GM12878 (cell line): Measurements from ENCODE around the gene HOXB3. TPM values are rescaled to one million over a fixed set of nuclear protein-coding genes. Genes with fewer than 3 reads are reported as not detected.

Source experiments
- ATAC-seq: fragments of 200-7000 bp; cut with Tn5 transposase; 3 replicates; pipeline ENCODE4 v1.9.1; 2020; ENCODE audit warnings: mild to moderate bottlenecking, moderate library complexity
- BruUV-seq: library from RNA; stranded (reverse); fragments of 400-500 nt; replicated peaks from 2 replicates; lab custom pipeline; 2021; lab: Mats Ljungman, UMichigan
- CTCF ChIA-PET: fragments of 300-600 bp; sonication (Branson Sonifier 250); formaldehyde crosslinking; extraction: SDS; loops from one replicate; lab custom pipeline; 2021; ENCODE audit warnings: inconsistent platforms; lab: Yijun Ruan, JAX
- POLR2A ChIA-PET: fragments of 350-600 bp; formaldehyde crosslinking; extraction: SDS; loops from one replicate; lab custom pipeline; 2021; ENCODE audit warnings: inconsistent platforms; lab: Charles Lee
- RAD21 ChIA-PET: fragments of 300-600 bp; sonication (Branson Sonifier 250); formaldehyde crosslinking; loops from one replicate; lab custom pipeline; 2023; ENCODE audit warnings: antibody characterized with exemption; ENCODE audit not compliant: unreplicated experiment; lab: Charles Lee
- SMC1A ChIA-PET: fragments of 300-600 bp; sonication (Branson Sonifier 250); formaldehyde crosslinking; loops from one replicate; lab custom pipeline; 2023; ENCODE audit not compliant: unreplicated experiment, uncharacterized antibody; lab: Charles Lee
- DNase-seq: peaks from one replicate; pipeline ENCODE4 v3.0.0-alpha.2; 2011; ENCODE audit warnings: low read depth, low spot score
- FAIRE-seq: peaks from 3 replicates; lab custom pipeline; 2011; peaks lifted over from hg19 to GRCh38; lab: Jason Lieb, UNC
- H2AFZ ChIP-seq: 2 replicates; pipeline ENCODE4 v1.6.0; 2011; ENCODE audit warnings: low read depth, low read length, control low read depth; ENCODE audit not compliant: control insufficient read depth
- H3K27ac ChIP-seq: 2 replicates; pipeline ENCODE4 v1.5.1; 2011; ENCODE audit warnings: control low read depth; ENCODE audit not compliant: control insufficient read depth, insufficient read depth
- H3K27me3 ChIP-seq, 2 experiments: replicated peaks in 1 of 2; 2 replicates each; pipeline versions ENCODE4 v1.6.0 to v1.6.1; 2011; ENCODE audit warnings: low read length in 1 of 2; ENCODE audit not compliant: control insufficient read depth in 2 of 2, insufficient read depth in 2 of 2
- H3K36me3 ChIP-seq, 2 experiments: 2 replicates each; pipeline ENCODE4 v1.5.1; 2011; ENCODE audit warnings: low read length in 1 of 2; ENCODE audit not compliant: control insufficient read depth in 2 of 2, insufficient read depth in 2 of 2
- H3K4me1 ChIP-seq: 2 replicates; pipeline ENCODE4 v1.6.1; 2011; ENCODE audit warnings: mild to moderate bottlenecking, low read length, moderate library complexity, mixed read lengths; ENCODE audit not compliant: control insufficient read depth, insufficient read depth
- H3K4me2 ChIP-seq: 2 replicates; pipeline ENCODE4 v1.6.0; 2011; ENCODE audit warnings: control low read depth; ENCODE audit not compliant: control insufficient read depth, insufficient read depth
- H3K4me3 ChIP-seq: fragments of 200-600 bp; sonication (generic); 2 replicates; pipeline ENCODE4 v1.5.1; 2016
- H3K79me2 ChIP-seq: 2 replicates; pipeline ENCODE4 v1.6.0; 2011; ENCODE audit warnings: low read length; ENCODE audit not compliant: control insufficient read depth, insufficient read depth
- H3K9ac ChIP-seq: 2 replicates; pipeline ENCODE4 v1.8.0; 2011; ENCODE audit warnings: low read length, control low read depth, mixed read lengths; ENCODE audit not compliant: control insufficient read depth, insufficient read depth
- H3K9me3 ChIP-seq: replicated peaks from 3 replicates; pipeline ENCODE4 v1.5.1; 2011; ENCODE audit warnings: mild to moderate bottlenecking, low read length; ENCODE audit not compliant: control insufficient read depth, insufficient read depth
- H4K20me1 ChIP-seq: 2 replicates; pipeline ENCODE4 v1.6.0; 2011; ENCODE audit not compliant: control insufficient read depth, insufficient read depth
- ETV6 ChIP-seq, 2 experiments: fragments of 450-650 bp in 1 of 2; IDR thresholded peaks in 1 of 2; conservative IDR thresholded peaks in 1 of 2; 2 replicates each; pipeline ENCODE4 v1.6.1; 2014; ENCODE audit warnings: antibody characterized with exemption in 1 of 2, borderline replicate concordance in 1 of 2, low read depth in 1 of 2, mild to moderate bottlenecking in 1 of 2, moderate library complexity in 1 of 2
- EZH2 ChIP-seq: IDR thresholded peaks from 2 replicates; pipeline ENCODE4 v1.6.1; 2012; ENCODE audit warnings: low read depth, mild to moderate bottlenecking, control low read depth, inconsistent platforms, low read length, borderline replicate concordance; ENCODE audit not compliant: control insufficient read depth
- NFXL1 ChIP-seq: fragments of 450-650 bp; IDR thresholded peaks from 2 replicates; pipeline ENCODE4 v1.6.1; 2017; ENCODE audit warnings: antibody characterized with exemption, mild to moderate bottlenecking, borderline replicate concordance
- POLR2A ChIP-seq: IDR thresholded peaks from 2 replicates; pipeline ENCODE4 v1.6.1; 2011; ENCODE audit warnings: low read depth, mild to moderate bottlenecking, low read length
- SMAD5 ChIP-seq: IDR thresholded peaks from 2 replicates; pipeline ENCODE4 v1.6.1; 2016; ENCODE audit warnings: antibody characterized with exemption, low read depth
- SUPT20H ChIP-seq: IDR thresholded peaks from 2 replicates; pipeline ENCODE4 v1.6.1; 2011; ENCODE audit warnings: low read depth, mild to moderate bottlenecking, low read length, moderate library complexity, borderline replicate concordance; ENCODE audit not compliant: control insufficient read depth
- WGBS: methylation state at CpG from one replicate; pipeline ENCODE4 v1.1.6; 2016; ENCODE audit warnings: low lambda C conversion rate; ENCODE audit not compliant: insufficient replicate concordance, insufficient coverage; ENCODE audit errors: missing lambda C conversion rate; 5-methylcytosine and 5-hydroxymethylcytosine counted together
- in situ Hi-C: fragments of 300-500 bp; cut with MboI; formaldehyde crosslinking; loops from 9 replicates; pipeline ENCODE4 v1.14.3; 2018; ENCODE audit warnings: mixed read lengths
- intact Hi-C: fragments of 100-400 bp; cut with micrococcal nuclease; formaldehyde crosslinking; loops from one replicate; pipeline ENCODE4 v1.14.2; 2022; ENCODE audit not compliant: unreplicated experiment
- polyA plus RNA-seq, 11 experiments: library from polyadenylated mRNA; depleted of rRNA in 4 of 11; unstranded in 6 of 11; stranded (reverse) in 5 of 11; fragments of >200 nt; fragmentation: Nextera tagmentation in 4 of 11; fragmentation: Illumina TruSeq in 1 of 11; extraction: Ambion mirVana in 4 of 11; extraction: Trizol in 1 of 11; gene quantifications; 1 replicate in 1 of 11; 2 replicates in 10 of 11; pipeline versions ENCODE4 v1.2.1 to v1.2.3, GENCODE V29; 2011 to 2016; ENCODE audit warnings: inconsistent platforms in 2 of 11, missing spikeins in 2 of 11, low read depth in 1 of 11
- total RNA-seq, 4 experiments: library from RNA; depleted of rRNA in 3 of 4; stranded (reverse); fragments of >200 nt in 3 of 4; fragmentation: Illumina TruSeq in 1 of 4; extraction: Trizol in 1 of 4; gene quantifications; 2 replicates each; pipeline versions ENCODE4 v1.2.1 to v1.2.3, GENCODE V29; 2013 to 2021
- TF ChIP-seq, protein P1 (sequence below): IDR thresholded peaks from 2 replicates; pipeline ENCODE4 v1.6.1; 2012; ENCODE audit warnings: low read length, inconsistent platforms

Gene HOXB3
- total and polyA plus RNA-seq, 10 of the 15 experiments (the other 5 are each of a cell fraction or from before 2014, with no cell fraction given): 0.19 to 7.7 (median 2.9) TPM

DNA sequence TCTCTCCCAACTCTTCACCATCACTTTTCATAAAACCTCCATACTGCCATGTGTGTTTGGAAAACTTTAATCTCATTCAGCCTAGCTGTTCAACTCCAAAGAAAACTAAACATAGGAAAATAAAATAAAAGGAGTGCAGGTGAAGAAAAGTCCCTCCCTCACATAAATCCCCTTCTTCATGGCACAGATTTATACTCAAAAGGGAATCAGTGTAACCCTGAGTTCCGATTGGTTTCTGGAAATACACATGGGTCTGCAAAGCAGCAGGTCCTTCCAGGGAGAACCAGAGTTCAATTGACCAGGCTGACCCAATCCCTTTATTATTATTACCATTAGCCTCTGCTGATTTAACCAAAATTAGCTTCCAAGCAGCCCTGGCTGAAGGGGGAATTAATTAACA is 36.2 kb downstream of the HOXB3 start:
- Histone ChIP-seq H3K9me3 (no peaks in the 10 kb centered on the region), H3K9ac (no peak overlapping the region), H3K4me2 (no peak overlapping the region), H3K27ac (no peak overlapping the region), H3K4me1 (no peaks in the 10 kb centered on the region), H3K79me2 (no peaks in the 10 kb centered on the region), H3K36me3 (peaks cover 0 to 6% of the 10 kb centered on the region in 2 experiments; a peak in 2 of 4 replicates), H3K4me3 (no peak overlapping the region), H4K20me1 (no peaks in the 10 kb centered on the region), H2AFZ (no peak overlapping the region), H3K27me3 (no peaks in the 10 kb centered on the region)
- intact Hi-C loops (no loop called here), in situ Hi-C loops (no loop called here)
- CTCF ChIA-PET: no interaction called here
- POLR2A ChIA-PET: no interaction called here
- TF ChIP-seq SUPT20H (no peak), NFXL1 (no peak), ETV6 (conservative IDR thresholded peaks at IDR 0.05 in 1 of 2, IDR thresholded peaks at IDR 0.05 in 1 of 2; ENCODE audit: borderline replicate concordance in 1 of 2, low read depth in 1 of 2) (no peak), SMAD5 (no peak), POLR2A (no peak), EZH2 (no peak)
- TF ChIP-seq, protein P1, sequence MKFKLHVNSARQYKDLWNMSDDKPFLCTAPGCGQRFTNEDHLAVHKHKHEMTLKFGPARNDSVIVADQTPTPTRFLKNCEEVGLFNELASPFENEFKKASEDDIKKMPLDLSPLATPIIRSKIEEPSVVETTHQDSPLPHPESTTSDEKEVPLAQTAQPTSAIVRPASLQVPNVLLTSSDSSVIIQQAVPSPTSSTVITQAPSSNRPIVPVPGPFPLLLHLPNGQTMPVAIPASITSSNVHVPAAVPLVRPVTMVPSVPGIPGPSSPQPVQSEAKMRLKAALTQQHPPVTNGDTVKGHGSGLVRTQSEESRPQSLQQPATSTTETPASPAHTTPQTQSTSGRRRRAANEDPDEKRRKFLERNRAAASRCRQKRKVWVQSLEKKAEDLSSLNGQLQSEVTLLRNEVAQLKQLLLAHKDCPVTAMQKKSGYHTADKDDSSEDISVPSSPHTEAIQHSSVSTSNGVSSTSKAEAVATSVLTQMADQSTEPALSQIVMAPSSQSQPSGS: no peak
- 48% methylated on average over 1 of the region's 1 CpG for WGBS
- SMC1A ChIA-PET: interaction anchor here (0.9 kb wide), 1 partner anchor 41 kb away, joined by 4 read pairs; no protein-coding TSS in a partner anchor
- FAIRE-seq (no peak), ATAC-seq (no peak), DNase-seq (no peak)
- RAD21 ChIA-PET: no interaction called here
- BruUV-seq: no TSS peak
